ENCODE results near the gene CXCL10. TPM values are rescaled to one million over a fixed set of nuclear protein-coding genes. Genes with fewer than 3 reads are reported as not detected.

Gene CXCL10
- total and polyA plus RNA-seq, 9 of the 15 experiments (the other 6 are each of a cell fraction or from before 2014, with no cell fraction given) = 0.06 to 0.18 (median 0.08) TPM; not detected in 6

GRCh38 chr4:75997946-75998345 lies 25.4 kb downstream of the CXCL10 start (continued):
- TF ChIP-seq E2F1 (CRISPR knock-in tag; IDR thresholded peaks at IDR 0.05) (no peak), KLF16 (IDR thresholded peaks at IDR 0.05) (no peak), HES1 (IDR thresholded peaks at IDR 0.05; ENCODE audit: low read depth) (no peak), RHOXF2B (CRISPR knock-in tag; conservative IDR thresholded peaks at IDR 0.05) (no peak), RBBP5 (IDR thresholded peaks at IDR 0.05; ENCODE audit: borderline replicate concordance, insufficient read depth, low read length, poor library complexity, severe bottlenecking) (no peak), NFIC (IDR thresholded peaks at IDR 0.05) (no peak)

- H3K36me3 ChIP-seq (ENCODE audit: control insufficient read depth, insufficient read depth, low read length) = no peaks in the 10 kb centered on the region
- no TSS peak for BruUV-seq (replicated peaks)
- DNase-seq (ENCODE audit: extremely low read depth in 1 of 4, low spot score in 3 of 4) (no peak), ATAC-seq (no peak), FAIRE-seq (no peak)
- no peaks in the 10 kb centered on the region for H3K9me3 ChIP-seq (replicated peaks; ENCODE audit: control insufficient read depth, insufficient read depth, low read depth, low read length)
- intact Hi-C loops (cut with micrococcal nuclease) (loop anchor here (5.0 kb wide), 2 partner anchors 430 to 500 kb away; no protein-coding TSS in a partner anchor), in situ Hi-C loops (cut with MboI) (loop anchor here (5.0 kb wide), 1 partner anchor 70 kb away; no protein-coding TSS in a partner anchor)
- H3K9ac ChIP-seq (ENCODE audit: insufficient read depth in 1 of 2, low read depth in 2 of 2, low read length in 2 of 2) = no peak overlapping the region
- H3K4me1 ChIP-seq (replicated peaks in 1 of 2; ENCODE audit: control insufficient read depth in 2 of 2, insufficient read depth in 2 of 2, low read length in 2 of 2) = no peaks in the 10 kb centered on the region; a peak in 2 of 5 replicates
- POLR2A ChIA-PET = no interaction called here
- TF ChIP-seq XRCC3 (IDR thresholded peaks at IDR 0.05) (no peak), KDM5B (IDR thresholded peaks at IDR 0.05; ENCODE audit: insufficient replicate concordance, low read depth, low read length) (no peak), TEAD1 (CRISPR knock-in tag; IDR thresholded peaks at IDR 0.05) (no peak), CREM (IDR thresholded peaks at IDR 0.05; ENCODE audit: low read depth) (no peak), HSF4 (CRISPR knock-in tag; IDR thresholded peaks at IDR 0.05; ENCODE audit: borderline replicate concordance) (no peak), LCOR (CRISPR knock-in tag; IDR thresholded peaks at IDR 0.05) (no peak)
- no peaks in the 10 kb centered on the region for H4K20me1 ChIP-seq (replicated peaks; ENCODE audit: control insufficient read depth, insufficient read depth, low read length)
- H2AFZ ChIP-seq (ENCODE audit: low read depth, low read length) = no peak overlapping the region
- no peak overlapping the region for H3K4me3 ChIP-seq
- no peaks in the 10 kb centered on the region for H3K79me2 ChIP-seq (ENCODE audit: control insufficient read depth, insufficient read depth, low read length)
- CTCF ChIA-PET (ENCODE audit: low intra/inter-chr PET ratio) = no interaction called here
- H3K27ac ChIP-seq (ENCODE audit: extremely low read depth, low read depth, low read length) = no peak overlapping the region
- no peaks in the 10 kb centered on the region for H3K27me3 ChIP-seq (ENCODE audit: control insufficient read depth in 2 of 2, insufficient read depth in 2 of 2, low read length in 2 of 2)
- no peaks in the 10 kb centered on the region for H3K9me1 ChIP-seq (ENCODE audit: control insufficient read depth, insufficient read depth, low read length)
- H3K4me2 ChIP-seq (ENCODE audit: insufficient read depth, low read length) = no peak overlapping the region
- WGBS (ENCODE audit: insufficient coverage, low coverage, missing lambda C conversion rate) = 19% methylated on average over 1 of the region's 1 CpG
These were observed 26.2 kb downstream of the CXCL10 start for GRCh38 chr4:75997081-75997480.

Data from K562 (cell line).